Measurements from ENCODE around the gene KLF17.

Gene KLF17

DNA sequence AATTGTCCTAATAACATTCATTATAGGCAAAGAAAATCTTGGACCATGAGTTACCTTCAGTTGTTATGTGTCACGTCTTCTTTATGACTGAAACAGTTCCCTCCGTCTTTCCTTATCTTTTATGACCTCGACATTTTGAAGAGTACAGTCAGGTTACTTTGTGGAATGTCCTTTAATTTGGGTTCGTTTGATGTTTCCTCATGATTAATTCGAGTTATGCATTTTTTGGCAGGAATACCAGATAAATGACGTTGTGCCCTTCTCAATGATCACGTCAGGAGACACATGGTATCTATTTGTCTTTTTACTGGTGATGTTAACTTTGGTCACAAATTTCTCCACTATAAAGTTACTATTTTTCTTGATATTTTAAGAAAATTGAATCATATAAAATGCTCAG is 17.3 kb upstream of the KLF17 start:
- peaks cover 6% of the 10 kb centered on the region for H3K27me3 ChIP-seq
- no peak overlapping the region for H3K4me3 ChIP-seq (ENCODE audit: low read depth in 1 of 2, low read length in 1 of 2)
- TF ChIP-seq, protein P1, sequence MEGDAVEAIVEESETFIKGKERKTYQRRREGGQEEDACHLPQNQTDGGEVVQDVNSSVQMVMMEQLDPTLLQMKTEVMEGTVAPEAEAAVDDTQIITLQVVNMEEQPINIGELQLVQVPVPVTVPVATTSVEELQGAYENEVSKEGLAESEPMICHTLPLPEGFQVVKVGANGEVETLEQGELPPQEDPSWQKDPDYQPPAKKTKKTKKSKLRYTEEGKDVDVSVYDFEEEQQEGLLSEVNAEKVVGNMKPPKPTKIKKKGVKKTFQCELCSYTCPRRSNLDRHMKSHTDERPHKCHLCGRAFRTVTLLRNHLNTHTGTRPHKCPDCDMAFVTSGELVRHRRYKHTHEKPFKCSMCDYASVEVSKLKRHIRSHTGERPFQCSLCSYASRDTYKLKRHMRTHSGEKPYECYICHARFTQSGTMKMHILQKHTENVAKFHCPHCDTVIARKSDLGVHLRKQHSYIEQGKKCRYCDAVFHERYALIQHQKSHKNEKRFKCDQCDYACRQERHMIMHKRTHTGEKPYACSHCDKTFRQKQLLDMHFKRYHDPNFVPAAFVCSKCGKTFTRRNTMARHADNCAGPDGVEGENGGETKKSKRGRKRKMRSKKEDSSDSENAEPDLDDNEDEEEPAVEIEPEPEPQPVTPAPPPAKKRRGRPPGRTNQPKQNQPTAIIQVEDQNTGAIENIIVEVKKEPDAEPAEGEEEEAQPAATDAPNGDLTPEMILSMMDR (IDR thresholded peaks at IDR 0.05): no peak
- no peaks in the 10 kb centered on the region for H3K4me1 ChIP-seq (ENCODE audit: control insufficient read depth in 1 of 2, insufficient read depth in 1 of 2, low read depth in 1 of 2, low read length in 1 of 2)
- no peak overlapping the region for H3K27ac ChIP-seq
- H3K9me3 ChIP-seq: no peaks in the 10 kb centered on the region
- H3K36me3 ChIP-seq: no peaks in the 10 kb centered on the region

DNA sequence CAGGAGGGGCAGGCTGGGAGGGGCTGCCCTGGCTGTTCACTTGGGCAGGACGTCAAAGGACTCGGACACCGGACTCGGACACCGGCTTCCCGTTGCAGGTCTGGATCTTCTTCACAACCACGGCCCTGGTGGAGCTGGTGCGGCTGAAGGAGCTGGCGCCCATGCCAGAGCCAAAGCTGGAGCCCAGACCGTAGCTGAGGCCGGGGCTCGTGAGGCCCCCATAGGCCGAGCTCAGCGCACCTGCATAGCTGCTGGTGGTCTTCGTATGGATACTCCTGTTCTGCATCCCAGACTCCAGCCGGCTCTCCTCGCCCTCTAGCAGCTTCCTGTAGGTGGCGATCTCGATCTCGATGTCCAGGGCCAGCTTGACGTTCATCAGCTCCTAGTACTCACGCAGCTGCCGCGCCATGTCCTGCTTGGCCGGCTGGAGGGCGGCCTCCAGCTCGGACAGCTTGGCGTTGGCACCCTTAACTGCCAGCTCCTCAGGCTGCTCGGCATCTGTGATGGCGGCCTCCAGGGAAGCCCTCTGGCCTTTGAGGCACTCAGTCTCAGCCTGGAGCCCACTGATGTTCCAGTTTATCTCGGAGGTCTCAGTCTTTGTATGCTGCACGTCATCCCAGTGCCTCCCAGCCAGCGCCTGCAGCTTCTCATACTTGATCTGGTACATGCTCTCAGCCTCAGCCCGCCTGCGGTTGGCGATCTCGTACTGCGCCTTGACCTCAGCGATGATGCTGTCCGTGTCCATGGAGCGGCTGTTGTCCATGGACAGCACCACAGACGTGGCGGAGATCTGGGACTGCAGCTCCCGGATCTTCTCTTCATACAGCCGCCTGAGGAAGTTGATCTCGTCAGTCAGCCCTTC is 15.1 kb upstream of the KLF17 start:
- TF ChIP-seq, protein P1 (IDR thresholded peaks at IDR 0.05): no peak
- Histone ChIP-seq H3K27me3 (peaks cover 7% of the 10 kb centered on the region), H3K27ac (no peak overlapping the region), H3K36me3 (no peaks in the 10 kb centered on the region), H3K4me3 (ENCODE audit: low read depth in 1 of 2, low read length in 1 of 2) (no peak overlapping the region), H3K4me1 (ENCODE audit: control insufficient read depth in 1 of 2, insufficient read depth in 1 of 2, low read depth in 1 of 2, low read length in 1 of 2) (no peaks in the 10 kb centered on the region), H3K9me3 (no peaks in the 10 kb centered on the region)

DNA sequence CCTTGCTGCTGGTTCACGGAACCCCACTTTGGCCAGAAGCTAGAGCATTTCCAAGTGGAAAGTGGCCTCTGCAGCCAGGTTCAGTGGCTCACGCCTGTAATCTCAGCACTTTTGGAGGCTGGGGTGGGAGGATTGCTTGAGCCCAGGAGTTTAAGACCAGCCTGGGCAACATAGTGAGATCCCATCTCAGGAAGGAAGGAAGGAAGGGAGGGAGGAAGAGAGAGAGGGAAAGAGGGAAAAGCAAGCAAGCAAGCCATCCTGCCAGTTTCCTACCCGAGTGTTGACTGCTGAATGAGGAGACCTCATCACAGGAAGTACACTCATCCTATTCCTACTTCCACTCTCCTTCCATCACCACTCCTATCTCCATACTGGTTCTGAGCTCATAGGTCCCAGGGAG is 12.8 kb upstream of the KLF17 start:
- no peaks in the 10 kb centered on the region for H3K9me3 ChIP-seq

DNA sequence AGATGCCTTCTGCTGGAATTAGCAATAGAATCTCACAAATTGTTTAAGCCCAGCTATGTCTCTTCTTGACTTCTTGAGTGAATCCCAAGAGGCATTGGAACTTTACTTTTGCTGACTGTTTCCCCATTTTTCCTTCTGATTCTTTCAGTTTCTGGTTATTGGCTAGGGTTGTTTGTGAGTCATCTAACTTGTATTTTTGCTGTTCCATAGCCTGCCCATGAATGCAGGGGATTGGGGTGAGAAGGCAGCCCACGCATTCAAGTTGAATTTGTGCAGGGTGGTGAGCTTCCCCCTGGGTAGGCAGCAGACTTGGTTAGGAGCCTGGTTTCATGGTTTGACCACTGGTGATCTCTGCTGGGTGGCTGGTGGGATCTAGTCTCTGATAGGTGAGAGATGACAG is 10.4 kb upstream of the KLF17 start:
- peaks cover 7% of the 10 kb centered on the region for H3K27me3 ChIP-seq
- no peaks in the 10 kb centered on the region for H3K9me3 ChIP-seq
- H3K36me3 ChIP-seq: no peaks in the 10 kb centered on the region
- TF ChIP-seq, protein P1 (IDR thresholded peaks at IDR 0.05): no peak
- no peak overlapping the region for H3K4me3 ChIP-seq (ENCODE audit: low read depth in 1 of 2, low read length in 1 of 2)
- no peaks in the 10 kb centered on the region for H3K4me1 ChIP-seq (ENCODE audit: control insufficient read depth in 1 of 2, insufficient read depth in 1 of 2, low read depth in 1 of 2, low read length in 1 of 2)
- no peak overlapping the region for H3K27ac ChIP-seq

More for the DNA sequence above, 12.8 kb upstream of the KLF17 start:
- Histone ChIP-seq H3K4me1 (ENCODE audit: control insufficient read depth in 1 of 2, insufficient read depth in 1 of 2, low read depth in 1 of 2, low read length in 1 of 2) (no peaks in the 10 kb centered on the region), H3K27ac (no peak overlapping the region), H3K27me3 (peaks cover 7% of the 10 kb centered on the region), H3K36me3 (no peaks in the 10 kb centered on the region), H3K4me3 (ENCODE audit: low read depth in 1 of 2, low read length in 1 of 2) (no peak overlapping the region)
- TF ChIP-seq, protein P1 (IDR thresholded peaks at IDR 0.05): no peak

DNA sequence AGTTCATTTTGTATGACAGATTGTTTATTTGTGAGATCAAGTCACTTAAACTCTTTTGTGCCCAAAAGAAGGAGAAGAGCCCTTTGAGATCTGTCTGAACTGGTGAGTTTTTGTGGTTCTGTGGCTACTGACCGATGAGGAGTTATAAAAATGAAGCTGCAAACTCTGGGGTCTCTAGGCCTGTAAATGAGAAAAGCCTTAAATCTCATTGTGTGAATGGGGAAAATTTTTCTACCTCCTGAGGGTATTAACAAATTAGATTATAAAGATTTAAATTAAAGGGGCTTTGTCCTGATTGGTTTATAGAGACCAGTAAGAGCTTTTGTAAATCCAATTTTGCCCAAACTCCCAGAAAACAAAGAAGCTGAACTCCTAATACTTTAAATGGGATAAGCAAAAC is 9.7 kb upstream of the KLF17 start:
- Histone ChIP-seq H3K4me1 (ENCODE audit: control insufficient read depth in 1 of 2, insufficient read depth in 1 of 2, low read depth in 1 of 2, low read length in 1 of 2) (no peaks in the 10 kb centered on the region), H3K4me3 (ENCODE audit: low read depth in 1 of 2, low read length in 1 of 2) (no peak overlapping the region), H3K36me3 (no peaks in the 10 kb centered on the region), H3K27ac (no peak overlapping the region), H3K27me3 (peaks cover 7% of the 10 kb centered on the region), H3K9me3 (no peaks in the 10 kb centered on the region)
- TF ChIP-seq, protein P1 (IDR thresholded peaks at IDR 0.05): no peak

All from neutrophil (primary cell).